ENCODE data around the gene ZNF70. TPM values are rescaled to one million over a fixed set of nuclear protein-coding genes. Genes with fewer than 3 reads are reported as not detected.

ZNF70 gene
- polyA plus RNA-seq, 1 of the 3 experiments (the other 2 are of a cell fraction) = 0.77 TPM

DNA sequence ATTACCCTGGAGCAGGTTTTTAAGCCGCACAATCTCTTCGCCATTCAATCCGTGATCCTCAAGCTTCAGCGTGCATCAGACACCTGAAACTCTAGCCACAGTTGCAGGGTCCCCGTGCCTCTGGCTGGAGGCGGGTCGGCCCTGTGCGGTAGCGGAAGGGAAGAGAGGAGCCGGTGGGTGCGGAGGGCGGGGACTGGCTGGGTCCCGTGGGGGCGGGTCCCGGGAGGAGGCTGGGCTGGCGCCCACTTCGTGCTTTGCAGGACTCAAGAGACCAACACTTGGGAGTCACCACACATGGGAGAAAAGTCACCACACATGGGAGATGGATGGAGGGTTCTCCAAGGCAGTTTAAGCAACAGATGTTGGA is 12.7 kb upstream of the ZNF70 start:
- Histone ChIP-seq H3K79me2 (ENCODE audit: insufficient read depth) (peaks cover 11% of the 10 kb centered on the region; the same call in 1 of the 2 replicates), H3K36me3 (replicated peaks in 1 of 2; ENCODE audit: control insufficient read depth in 1 of 2, insufficient read depth in 2 of 2, low read length in 1 of 2) (no peaks in the 10 kb centered on the region), H2AFZ (ENCODE audit: low read depth) (no peak overlapping the region), H3K9ac (no peak overlapping the region), H3F3A (replicated peaks; ENCODE audit: insufficient read depth) (no peaks in the 10 kb centered on the region), H3K9me2 (no peaks in the 10 kb centered on the region), H3K4me2 (no peak overlapping the region), H4K20me1 (ENCODE audit: insufficient read depth) (no peaks in the 10 kb centered on the region), H3K4me1 (ENCODE audit: control insufficient read depth in 1 of 2, insufficient read depth in 2 of 2, low read depth in 1 of 2, low read length in 1 of 2) (peaks cover 7% of the 10 kb centered on the region in 2 experiments; a peak in 2 of 4 replicates), H3K27ac (ENCODE audit: low read depth in 2 of 2, low read length in 1 of 2) (no peak overlapping the region), H3K4me3 (ENCODE audit: low read depth in 2 of 2, low read length in 1 of 2) (no peak overlapping the region), H3K9me3 (no peaks in the 10 kb centered on the region), H3K27me3 (ENCODE audit: insufficient read depth) (no peaks in the 10 kb centered on the region)
- POLR2A ChIA-PET = no interaction called here
- CTCF ChIA-PET = interaction anchor here (1.5 to 14.9 kb wide), 2 partner anchors 8 to 85 kb away, joined by 3 to 277 read pairs; no protein-coding TSS in a partner anchor
- WGBS (ENCODE audit: low lambda C conversion rate) = 91% methylated on average over 17 of the region's 17 CpGs
- DNase-seq = peak; percentile 25
- no peak for TF ChIP-seq FOSL2 (IDR thresholded peaks at IDR 0.05; ENCODE audit: borderline replicate concordance, low read depth)
- TF ChIP-seq EP300 (IDR thresholded peaks at IDR 0.05; ENCODE audit: borderline replicate concordance in 1 of 2, low read depth in 1 of 2, low read length in 1 of 2) = no peak
- TF ChIP-seq, protein P1, sequence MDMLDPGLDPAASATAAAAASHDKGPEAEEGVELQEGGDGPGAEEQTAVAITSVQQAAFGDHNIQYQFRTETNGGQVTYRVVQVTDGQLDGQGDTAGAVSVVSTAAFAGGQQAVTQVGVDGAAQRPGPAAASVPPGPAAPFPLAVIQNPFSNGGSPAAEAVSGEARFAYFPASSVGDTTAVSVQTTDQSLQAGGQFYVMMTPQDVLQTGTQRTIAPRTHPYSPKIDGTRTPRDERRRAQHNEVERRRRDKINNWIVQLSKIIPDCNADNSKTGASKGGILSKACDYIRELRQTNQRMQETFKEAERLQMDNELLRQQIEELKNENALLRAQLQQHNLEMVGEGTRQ (IDR thresholded peaks at IDR 0.05; ENCODE audit: borderline replicate concordance, low read depth, low read length) = no peak
- TF ChIP-seq YY1 (IDR thresholded peaks at IDR 0.05; ENCODE audit: low read depth) = no peak
- TF ChIP-seq ELF1 (IDR thresholded peaks at IDR 0.05) = no peak
- TF ChIP-seq GATA2 (CRISPR knock-in tag; IDR thresholded peaks at IDR 0.05) = no peak
- TF ChIP-seq RAD21 (IDR thresholded peaks at IDR 0.05; ENCODE audit: low read length) = no peak
- no peak for TF ChIP-seq EZH2phosphoT487 (IDR thresholded peaks at IDR 0.05; ENCODE audit: borderline replicate concordance, low read depth)

DNA sequence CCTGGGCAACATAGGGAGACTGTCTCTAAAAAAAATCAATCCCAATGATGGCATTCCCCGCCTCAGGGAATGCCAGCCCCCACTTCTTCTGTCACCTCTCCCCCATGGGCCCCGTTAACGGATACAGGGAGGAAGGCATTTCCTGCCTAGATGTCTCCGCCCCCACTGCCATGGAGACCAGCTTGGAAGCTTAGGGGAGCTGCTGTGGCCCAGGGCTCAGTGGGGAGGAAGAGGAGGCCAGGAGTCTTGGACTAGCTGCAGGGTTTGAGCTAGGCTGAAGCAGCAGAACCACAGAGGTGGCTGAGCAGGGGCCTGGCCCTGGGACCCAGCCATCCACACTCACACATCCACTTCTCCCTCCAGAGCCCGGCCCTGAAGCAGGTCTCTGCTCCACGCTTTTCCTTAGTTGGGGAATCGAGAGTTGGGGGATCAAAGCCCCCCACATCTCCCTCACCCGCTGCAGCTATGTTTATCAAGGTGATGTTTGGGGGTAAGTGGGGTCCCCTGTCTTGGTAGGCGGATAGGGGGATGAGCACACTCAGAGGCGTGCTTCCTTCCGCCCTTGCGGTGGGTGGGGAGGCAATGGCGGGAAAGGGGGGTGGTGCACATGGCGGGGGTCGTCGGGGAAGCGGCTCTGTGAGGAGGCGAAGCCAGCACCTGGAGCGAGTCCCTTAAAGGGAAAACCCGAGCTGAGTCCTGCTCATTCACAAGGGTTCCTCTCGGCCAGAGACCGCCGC is 12.1 kb upstream of the ZNF70 start, which contains the start of gene C22orf15:
C22orf15 (plus strand) TSS at position 149 of the 737 bp plus-strand sequence; CDS start at position 466, 317 bp downstream.
- H3K4me3 ChIP-seq (ENCODE audit: low read depth in 2 of 2, low read length in 1 of 2) = no peak within 1 kb of the TSS
- no peaks in the 10 kb centered on the region for H3K36me3 ChIP-seq (replicated peaks in 1 of 2; ENCODE audit: control insufficient read depth in 1 of 2, insufficient read depth in 2 of 2, low read length in 1 of 2)
- no peaks in the 10 kb centered on the region for H3K9me2 ChIP-seq
- peak within 1 kb of the TSS; percentile 51 for H3K4me2 ChIP-seq
- no peaks in the 10 kb centered on the region for H4K20me1 ChIP-seq (ENCODE audit: insufficient read depth)
- no peaks in the 10 kb centered on the region for H3F3A ChIP-seq (replicated peaks; ENCODE audit: insufficient read depth)
- H3K27ac ChIP-seq (ENCODE audit: low read depth in 2 of 2, low read length in 1 of 2) = no peak within 1 kb of the TSS
- H3K9me3 ChIP-seq = no peaks in the 10 kb centered on the region
- WGBS (ENCODE audit: low lambda C conversion rate) = 84% methylated on average over 17 of the region's 23 CpGs
- CTCF ChIA-PET = interaction anchor here (1.5 to 14.9 kb wide), 2 partner anchors 8 to 85 kb away, joined by 3 to 277 read pairs; no protein-coding TSS in a partner anchor
- DNase-seq = peak; percentile 19
- POLR2A ChIA-PET = interaction anchor here (0.5 kb wide), 1 partner anchor 15 kb away, joined by 3 read pairs; no protein-coding TSS in a partner anchor
- no peaks in the 10 kb centered on the region for H3K27me3 ChIP-seq (ENCODE audit: insufficient read depth)
- peaks cover 7% of the 10 kb centered on the region in 2 experiments; a peak in 2 of 4 replicates for H3K4me1 ChIP-seq (ENCODE audit: control insufficient read depth in 1 of 2, insufficient read depth in 2 of 2, low read depth in 1 of 2, low read length in 1 of 2)
- H3K9ac ChIP-seq = no peak within 1 kb of the TSS
- H2AFZ ChIP-seq (ENCODE audit: low read depth) = 0 out of 2 replicates have a peak within 1 kb of the TSS, but pooled peaks have one; percentile 45
- peaks cover 9% of the 10 kb centered on the region; the same call in 1 of the 2 replicates for H3K79me2 ChIP-seq (ENCODE audit: insufficient read depth)
- TF ChIP-seq NRF1 (IDR thresholded peaks at IDR 0.05; ENCODE audit: low read depth, low read length) (no peak), SMC3 (IDR thresholded peaks at IDR 0.05; ENCODE audit: low read depth, low read length) (no peak), GATA2 (CRISPR knock-in tag; IDR thresholded peaks at IDR 0.05) (no peak), SIN3A (IDR thresholded peaks at IDR 0.05; ENCODE audit: borderline replicate concordance, low read depth, low read length) (no peak), RCOR1 (IDR thresholded peaks at IDR 0.05; ENCODE audit: low read length) (no peak), RAD21 (IDR thresholded peaks at IDR 0.05; ENCODE audit: low read length) (no peak), NFIC (IDR thresholded peaks at IDR 0.05; ENCODE audit: borderline replicate concordance) (no peak), FOXJ3 (CRISPR knock-in tag; IDR thresholded peaks at IDR 0.05) (no peak), FOSL2 (IDR thresholded peaks at IDR 0.05; ENCODE audit: borderline replicate concordance, low read depth) (no peak), JUND (IDR thresholded peaks at IDR 0.05) (no peak), YY1 (IDR thresholded peaks at IDR 0.05; ENCODE audit: low read depth) (no peak), MXI1 (IDR thresholded peaks at IDR 0.05; ENCODE audit: low read depth, low read length) (no peak)
- TF ChIP-seq, protein P2, sequence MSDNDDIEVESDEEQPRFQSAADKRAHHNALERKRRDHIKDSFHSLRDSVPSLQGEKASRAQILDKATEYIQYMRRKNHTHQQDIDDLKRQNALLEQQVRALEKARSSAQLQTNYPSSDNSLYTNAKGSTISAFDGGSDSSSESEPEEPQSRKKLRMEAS (IDR thresholded peaks at IDR 0.05; ENCODE audit: low read depth) = no peak
- TF ChIP-seq, protein P3, sequence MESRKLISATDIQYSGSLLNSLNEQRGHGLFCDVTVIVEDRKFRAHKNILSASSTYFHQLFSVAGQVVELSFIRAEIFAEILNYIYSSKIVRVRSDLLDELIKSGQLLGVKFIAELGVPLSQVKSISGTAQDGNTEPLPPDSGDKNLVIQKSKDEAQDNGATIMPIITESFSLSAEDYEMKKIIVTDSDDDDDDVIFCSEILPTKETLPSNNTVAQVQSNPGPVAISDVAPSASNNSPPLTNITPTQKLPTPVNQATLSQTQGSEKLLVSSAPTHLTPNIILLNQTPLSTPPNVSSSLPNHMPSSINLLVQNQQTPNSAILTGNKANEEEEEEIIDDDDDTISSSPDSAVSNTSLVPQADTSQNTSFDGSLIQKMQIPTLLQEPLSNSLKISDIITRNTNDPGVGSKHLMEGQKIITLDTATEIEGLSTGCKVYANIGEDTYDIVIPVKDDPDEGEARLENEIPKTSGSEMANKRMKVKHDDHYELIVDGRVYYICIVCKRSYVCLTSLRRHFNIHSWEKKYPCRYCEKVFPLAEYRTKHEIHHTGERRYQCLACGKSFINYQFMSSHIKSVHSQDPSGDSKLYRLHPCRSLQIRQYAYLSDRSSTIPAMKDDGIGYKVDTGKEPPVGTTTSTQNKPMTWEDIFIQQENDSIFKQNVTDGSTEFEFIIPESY (IDR thresholded peaks at IDR 0.05; ENCODE audit: borderline replicate concordance, low read depth) = no peak
- TF ChIP-seq, protein P4, sequence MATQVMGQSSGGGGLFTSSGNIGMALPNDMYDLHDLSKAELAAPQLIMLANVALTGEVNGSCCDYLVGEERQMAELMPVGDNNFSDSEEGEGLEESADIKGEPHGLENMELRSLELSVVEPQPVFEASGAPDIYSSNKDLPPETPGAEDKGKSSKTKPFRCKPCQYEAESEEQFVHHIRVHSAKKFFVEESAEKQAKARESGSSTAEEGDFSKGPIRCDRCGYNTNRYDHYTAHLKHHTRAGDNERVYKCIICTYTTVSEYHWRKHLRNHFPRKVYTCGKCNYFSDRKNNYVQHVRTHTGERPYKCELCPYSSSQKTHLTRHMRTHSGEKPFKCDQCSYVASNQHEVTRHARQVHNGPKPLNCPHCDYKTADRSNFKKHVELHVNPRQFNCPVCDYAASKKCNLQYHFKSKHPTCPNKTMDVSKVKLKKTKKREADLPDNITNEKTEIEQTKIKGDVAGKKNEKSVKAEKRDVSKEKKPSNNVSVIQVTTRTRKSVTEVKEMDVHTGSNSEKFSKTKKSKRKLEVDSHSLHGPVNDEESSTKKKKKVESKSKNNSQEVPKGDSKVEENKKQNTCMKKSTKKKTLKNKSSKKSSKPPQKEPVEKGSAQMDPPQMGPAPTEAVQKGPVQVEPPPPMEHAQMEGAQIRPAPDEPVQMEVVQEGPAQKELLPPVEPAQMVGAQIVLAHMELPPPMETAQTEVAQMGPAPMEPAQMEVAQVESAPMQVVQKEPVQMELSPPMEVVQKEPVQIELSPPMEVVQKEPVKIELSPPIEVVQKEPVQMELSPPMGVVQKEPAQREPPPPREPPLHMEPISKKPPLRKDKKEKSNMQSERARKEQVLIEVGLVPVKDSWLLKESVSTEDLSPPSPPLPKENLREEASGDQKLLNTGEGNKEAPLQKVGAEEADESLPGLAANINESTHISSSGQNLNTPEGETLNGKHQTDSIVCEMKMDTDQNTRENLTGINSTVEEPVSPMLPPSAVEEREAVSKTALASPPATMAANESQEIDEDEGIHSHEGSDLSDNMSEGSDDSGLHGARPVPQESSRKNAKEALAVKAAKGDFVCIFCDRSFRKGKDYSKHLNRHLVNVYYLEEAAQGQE (IDR thresholded peaks at IDR 0.05; ENCODE audit: low read depth, low read length) = no peak
